Measurements from ENCODE around the gene NOTCH3.

The NOTCH3 gene

GRCh38 chr19:15236886-15237285 lies 36.1 kb upstream of the NOTCH3 start:
- DNase-seq (ENCODE audit: low read depth): no peak

- no peak for DNase-seq (ENCODE audit: low read depth)
Observed at GRCh38 chr19:15235781-15236180, 35.0 kb upstream of the NOTCH3 start.

GRCh38 chr19:15234431-15235130 lies 33.8 kb upstream of the NOTCH3 start:
- DNase-seq (ENCODE audit: low read depth): no peak

- DNase-seq (ENCODE audit: low read depth): no peak
Observed at GRCh38 chr19:15231271-15231670, 30.5 kb upstream of the NOTCH3 start.

GRCh38 chr19:15227261-15227660 lies 26.5 kb upstream of the NOTCH3 start:
- DNase-seq (ENCODE audit: low read depth): no peak

- DNase-seq (ENCODE audit: low read depth): no peak
Observed at GRCh38 chr19:15225760-15226159, 25.0 kb upstream of the NOTCH3 start.

GRCh38 chr19:15223649-15224361 lies 23.0 kb upstream of the NOTCH3 start:
- DNase-seq (ENCODE audit: low read depth): no peak

GRCh38 chr19:15222738-15223648 lies 22.2 kb upstream of the NOTCH3 start:
- peak; percentile 91 for DNase-seq (ENCODE audit: low read depth)

- no peak for DNase-seq (ENCODE audit: low read depth)
Observed at GRCh38 chr19:15220833-15221232, 20.0 kb upstream of the NOTCH3 start.

GRCh38 chr19:15218501-15218900 lies 17.7 kb upstream of the NOTCH3 start:
- DNase-seq (ENCODE audit: low read depth): peak; percentile 19

- DNase-seq (ENCODE audit: low read depth): no peak
Observed at GRCh38 chr19:15216363-15216762, 15.6 kb upstream of the NOTCH3 start.

GRCh38 chr19:15213715-15214381 lies 13.1 kb upstream of the NOTCH3 start:
- DNase-seq (ENCODE audit: low read depth): no peak

- DNase-seq (ENCODE audit: low read depth): no peak
Observed at GRCh38 chr19:15212711-15213110, 11.9 kb upstream of the NOTCH3 start.

GRCh38 chr19:15210323-15210781 lies 9.6 kb upstream of the NOTCH3 start:
- DNase-seq (ENCODE audit: low read depth): peak; percentile 71

- no peak for DNase-seq (ENCODE audit: low read depth)
Observed at GRCh38 chr19:15201374-15202023, 704 bp upstream of the NOTCH3 start.

- DNase-seq (ENCODE audit: low read depth): no peak
Observed at GRCh38 chr19:15199661-15200552, 888 bp downstream of the NOTCH3 start.

- DNase-seq (ENCODE audit: low read depth): no peak
Observed at GRCh38 chr19:15198951-15199660, 1.7 kb downstream of the NOTCH3 start.

- DNase-seq (ENCODE audit: low read depth): no peak
Observed at GRCh38 chr19:15197942-15198341, 2.9 kb downstream of the NOTCH3 start.

GRCh38 chr19:15197275-15197941 lies 3.4 kb downstream of the NOTCH3 start:
- no peak for DNase-seq (ENCODE audit: low read depth)
